ENCODE measurements around the gene MDC1.
A peak's percentile ranks its signal among the peaks of the same experiment; 100 is the strongest.
"Not testable (repeated sequence)": the region's sequence is repeated elsewhere in the genome, so short reads cannot be mapped to it uniquely, and the experiment has no call there.

The MDC1 gene

DNA sequence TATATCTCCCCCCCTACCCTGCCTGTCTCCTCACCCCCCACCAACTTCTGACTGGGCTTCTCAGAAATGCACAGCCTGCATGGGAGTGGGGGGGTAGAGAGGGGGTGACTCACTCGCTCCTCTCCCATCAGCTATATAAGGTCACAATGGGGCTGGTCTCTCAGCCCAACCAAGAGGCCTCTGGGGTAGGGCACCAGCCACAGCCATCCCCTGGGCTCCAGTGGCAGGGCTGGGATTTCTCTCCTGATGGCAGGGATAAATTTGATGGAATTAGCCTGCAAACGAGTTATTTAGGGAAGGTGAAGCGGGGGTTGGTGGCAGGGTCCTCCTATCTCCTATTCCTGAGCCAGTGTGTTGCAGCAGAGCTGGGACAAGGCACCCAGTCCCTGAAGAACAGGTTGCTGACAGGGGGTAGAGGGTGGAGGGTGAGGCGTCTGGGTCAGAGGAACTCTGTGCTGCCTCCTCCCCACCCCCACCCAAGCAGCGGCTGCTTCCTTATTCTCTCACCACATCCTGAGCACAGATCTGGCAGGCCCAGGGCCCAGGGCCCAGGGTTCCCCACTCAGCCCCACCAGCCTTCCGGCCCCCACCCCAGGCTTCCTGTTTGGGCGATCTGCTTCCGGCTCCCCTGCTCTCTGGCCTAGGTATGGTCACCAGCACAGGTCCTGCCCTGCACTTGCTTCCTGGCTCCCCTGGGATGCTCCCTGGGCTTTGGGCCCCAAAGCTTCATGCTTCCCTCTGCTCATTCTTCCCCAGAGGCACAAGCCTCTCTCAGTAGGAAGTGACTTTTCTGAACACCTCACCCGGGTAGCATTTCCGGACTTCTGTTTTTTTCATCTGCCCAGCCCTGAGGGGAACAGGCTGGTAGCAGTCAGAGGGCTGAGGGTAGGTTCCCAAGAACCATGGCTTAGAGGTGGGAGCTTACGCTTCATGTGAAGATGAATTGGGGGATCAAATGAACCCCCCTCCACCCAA is 34.7 kb downstream of the MDC1 start:
- peak; percentile 80 for DNase-seq (ENCODE audit: low spot score)
- FAIRE-seq: no peak

DNA sequence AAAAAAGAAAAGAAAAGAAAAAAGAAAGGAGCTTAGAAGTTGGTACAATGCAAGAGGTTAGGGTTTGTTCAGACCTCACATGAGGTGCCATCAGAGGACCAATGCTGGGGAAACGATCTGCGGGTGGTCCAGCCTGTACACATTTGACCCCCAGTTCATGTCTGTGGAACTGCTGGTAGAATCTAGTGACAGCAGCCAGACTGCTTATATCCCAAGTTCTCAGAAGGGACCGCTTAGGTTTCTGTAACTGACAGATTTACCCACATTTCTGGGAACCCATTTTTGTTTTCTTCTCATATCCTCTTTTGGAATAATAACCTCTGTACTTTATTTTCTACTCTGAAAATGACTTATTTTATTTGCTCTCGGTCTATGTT is 35.3 kb downstream of the MDC1 start:
- DNase-seq (ENCODE audit: low spot score) (no peak), FAIRE-seq (no peak)

- DNase-seq (ENCODE audit: low spot score) (no peak), FAIRE-seq (no peak)
Measured at GRCh38 chr6:30679765-30680535, 37.1 kb downstream of the MDC1 start.

- FAIRE-seq: no peak
- DNase-seq (ENCODE audit: low spot score): peak; percentile 74
Measured at GRCh38 chr6:30678964-30679726, 37.9 kb downstream of the MDC1 start.

- DNase-seq (ENCODE audit: low spot score) (no peak), FAIRE-seq (no peak)
Measured at GRCh38 chr6:30676660-30677285, 40.3 kb downstream of the MDC1 start.

DNA sequence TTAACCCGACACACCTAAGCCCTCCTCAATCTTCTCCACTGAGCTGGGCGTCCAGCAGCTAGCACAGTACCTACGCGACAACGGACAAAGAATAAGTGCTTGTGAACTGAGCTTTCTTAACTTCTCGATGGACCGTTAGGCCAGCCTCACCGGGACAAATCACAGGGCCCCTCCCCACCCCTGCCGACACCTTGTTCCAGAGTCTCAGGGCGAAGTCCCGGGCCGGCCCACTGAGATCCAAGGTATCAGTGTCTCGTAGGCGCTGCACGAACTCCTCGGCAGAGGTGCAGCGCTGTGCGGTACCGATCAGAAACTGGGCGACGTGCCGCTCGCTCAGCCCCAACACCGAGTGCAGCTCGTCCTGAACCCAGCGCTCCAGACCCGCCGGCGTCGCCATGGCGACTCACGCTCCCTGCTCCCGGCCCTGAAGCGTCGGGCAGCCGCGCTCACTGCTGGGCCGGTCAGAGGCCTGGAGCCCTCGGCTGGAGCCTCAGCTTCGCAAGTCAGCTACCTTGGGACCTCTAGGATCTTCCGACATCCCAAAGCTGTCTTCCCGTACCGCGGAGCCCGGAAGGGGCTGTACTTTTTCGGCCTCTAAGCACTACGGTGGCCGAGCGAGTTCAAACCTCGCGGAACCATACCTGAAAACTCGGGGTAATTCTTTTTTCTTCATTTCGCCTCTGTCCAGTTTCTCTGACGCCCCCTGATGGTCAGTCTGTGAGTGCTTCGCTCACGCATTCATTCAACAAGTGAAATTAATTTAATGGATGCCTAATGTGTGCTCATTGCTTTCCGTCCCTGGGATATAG is 44.4 kb downstream of the MDC1 start, which contains the start of gene DHX16:
Gene DHX16 (minus strand): TSS at position 562 of the 809 bp plus-strand sequence. CDS start 165 bp downstream, at position 397.
- no peak for FAIRE-seq
- peak; percentile 92 for DNase-seq (ENCODE audit: low spot score)

DNA sequence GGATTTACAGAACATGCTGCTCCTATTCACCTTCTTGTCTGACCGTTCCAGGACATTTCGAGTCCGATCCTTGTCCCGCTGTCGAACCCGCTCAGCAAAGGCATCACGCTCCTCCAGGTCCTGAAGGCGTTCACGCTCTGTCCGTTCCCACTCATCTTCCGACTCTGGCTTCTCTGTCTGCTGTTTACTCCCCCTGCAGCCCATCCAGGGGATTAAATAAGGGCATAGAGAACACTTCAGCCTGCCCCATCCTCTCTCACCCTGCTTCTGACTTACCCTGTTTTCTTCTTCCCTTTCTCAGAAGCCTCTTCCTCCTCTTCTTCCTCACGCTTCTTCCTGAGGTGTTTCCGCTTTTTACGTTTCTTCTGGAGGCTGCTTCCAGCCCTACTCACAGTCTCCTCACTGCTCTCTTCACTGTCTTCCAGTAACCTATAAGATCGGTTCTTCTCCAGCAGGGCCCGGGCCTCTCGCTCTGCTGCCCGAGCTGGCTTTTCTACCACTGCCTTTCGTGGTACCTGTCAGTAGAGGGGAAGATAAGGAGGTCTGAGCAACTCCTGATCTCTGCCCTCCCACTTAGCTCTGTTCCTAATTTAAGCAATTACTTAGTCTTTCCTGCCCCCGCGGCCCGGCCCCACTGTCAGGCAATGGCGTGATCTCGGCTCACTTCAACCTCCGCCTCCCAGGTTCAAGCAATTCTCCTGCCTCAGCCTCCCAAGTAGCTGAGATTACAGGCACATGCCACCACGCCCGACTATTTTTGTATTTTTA is 46.1 kb downstream of the MDC1 start:
- DNase-seq (ENCODE audit: low spot score) (no peak), FAIRE-seq (no peak)

DNA sequence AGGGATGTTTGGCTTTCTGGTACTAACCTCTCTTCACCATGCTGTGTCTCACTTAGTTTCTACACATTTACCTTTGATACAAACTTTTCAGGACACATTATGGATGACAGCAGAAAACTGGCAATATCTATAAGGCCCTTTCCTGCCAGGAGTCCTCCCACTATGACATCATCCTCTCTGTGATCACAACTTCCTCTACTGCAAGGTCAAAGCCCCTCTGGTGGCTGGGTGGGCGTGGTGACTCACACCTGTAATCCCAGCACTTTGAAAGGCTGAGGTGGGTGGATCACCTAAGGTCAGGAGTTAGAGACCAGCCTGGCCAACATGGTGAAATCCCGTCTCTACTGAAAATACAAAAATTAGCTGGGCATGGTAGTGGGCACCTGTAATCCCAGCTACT is 50.8 kb downstream of the MDC1 start:
- FAIRE-seq; DNase-seq (ENCODE audit: low spot score): not testable (repeated sequence)

- DNase-seq (ENCODE audit: low spot score) (no peak), FAIRE-seq (no peak)
Measured at GRCh38 chr6:30664994-30665767, 51.9 kb downstream of the MDC1 start.

DNA sequence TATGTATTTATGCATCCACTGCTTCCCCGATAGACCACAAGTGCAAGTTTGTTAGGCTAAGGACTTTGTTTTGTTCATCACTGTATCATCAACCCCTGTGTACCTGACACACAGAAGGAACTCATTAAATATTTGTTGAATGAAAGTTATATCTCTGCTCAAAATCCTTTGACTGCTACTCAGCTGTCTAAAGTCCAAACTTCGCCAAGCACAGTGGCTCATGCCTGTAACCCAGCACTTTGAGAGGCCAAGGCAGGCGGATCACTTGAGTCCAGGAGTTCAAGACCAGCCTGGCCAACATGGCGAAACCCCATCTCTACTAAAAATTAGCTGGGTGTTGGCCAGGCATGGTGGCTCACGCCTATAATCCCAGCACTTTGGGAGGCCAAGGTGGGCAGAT is 59.2 kb downstream of the MDC1 start:
- FAIRE-seq; DNase-seq (ENCODE audit: low spot score): not testable (repeated sequence)

DNA sequence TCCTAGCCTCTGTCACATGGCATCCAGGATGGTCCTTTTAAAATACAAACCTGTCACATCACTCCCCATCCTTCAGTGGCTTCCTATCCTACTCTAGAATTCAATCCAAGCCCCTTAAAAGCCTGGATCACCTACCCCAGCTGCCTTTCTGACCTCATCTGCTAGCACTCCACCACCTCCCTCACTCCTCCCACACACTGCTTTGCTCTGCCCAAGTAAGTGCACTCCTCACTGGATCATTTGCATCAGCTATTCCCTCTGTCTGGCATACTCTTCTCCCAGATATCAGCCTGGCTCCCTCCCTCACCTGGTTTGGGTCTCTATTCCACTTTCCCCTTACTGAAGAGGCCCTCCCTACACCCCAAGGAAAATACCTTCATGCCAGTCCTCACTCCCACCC is 59.6 kb downstream of the MDC1 start:
- FAIRE-seq: no peak

GRCh38 chr6:30656513-30656912 is 60.6 kb downstream of the MDC1 start:
- FAIRE-seq: no peak
- DNase-seq (ENCODE audit: low spot score): no peak

More for the DNA sequence above, 59.6 kb downstream of the MDC1 start:
- DNase-seq (ENCODE audit: low spot score): no peak

DNA sequence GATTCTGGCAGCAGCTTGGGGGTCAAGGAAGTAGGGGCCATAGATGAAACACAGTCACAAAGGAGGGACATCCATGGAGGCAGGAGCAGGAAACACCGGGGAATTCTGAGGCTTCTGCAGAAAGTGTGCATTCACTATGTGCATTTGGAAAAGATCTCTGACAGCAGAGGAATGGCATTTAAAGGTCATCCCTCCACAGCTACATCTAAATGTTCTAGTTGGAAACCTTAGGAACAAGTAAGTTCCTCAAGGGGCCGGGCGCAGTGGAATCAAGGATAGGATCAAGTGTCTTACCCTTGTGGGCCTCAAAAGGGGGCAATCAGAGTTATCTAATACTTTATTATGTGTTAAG is 61.4 kb downstream of the MDC1 start:
- FAIRE-seq (no peak), DNase-seq (ENCODE audit: low spot score) (no peak)

GRCh38 chr6:30654798-30655742 is 62.0 kb downstream of the MDC1 start:
- FAIRE-seq (no peak), DNase-seq (ENCODE audit: low spot score) (no peak)

DNA sequence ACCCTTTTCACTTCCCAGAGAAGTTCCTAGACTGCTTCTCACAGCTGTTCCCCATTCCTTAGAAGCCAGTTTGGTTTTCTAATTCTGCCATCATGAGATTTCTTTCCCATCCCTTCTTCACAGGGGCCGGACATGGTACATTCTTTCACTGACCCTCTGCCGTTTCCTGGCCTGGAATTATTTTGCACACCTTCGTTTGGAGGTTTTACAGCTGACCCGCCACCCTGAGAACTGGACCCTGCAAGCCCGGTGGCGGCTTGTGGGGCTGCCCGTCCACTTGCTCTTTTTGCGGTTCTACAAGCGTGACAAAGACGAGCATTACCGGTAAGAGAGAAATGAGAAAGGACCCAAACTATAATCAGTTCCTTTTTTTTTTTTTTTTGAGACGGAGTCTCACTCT is 65.9 kb downstream of the MDC1 start:
- FAIRE-seq: no peak
- DNase-seq (ENCODE audit: low spot score): no peak

Data from urothelium cell line (cell line).